HT-29 (cell line): ENCODE results near the gene MECP2. TPM values are rescaled to one million over a fixed set of nuclear protein-coding genes. Genes with fewer than 3 reads are reported as not detected.
"Not testable (repeated sequence)": the region's sequence is repeated elsewhere in the genome, so short reads cannot be mapped to it uniquely, and the experiment has no call there.

Source experiments
- DNase-seq: peaks from one replicate; pipeline ENCODE4 v3.0.0-alpha.2; 2015; ENCODE audit warnings: low spot score
- total RNA-seq: library from RNA; depleted of rRNA; stranded (reverse); fragments of >200 nt; shearing (Covaris generic); gene quantifications from 2 replicates; pipeline ENCODE4 v1.2.3, GENCODE V29; 2014

The MECP2 gene
- total RNA-seq, 1 experiment from 2014 or later, result 41.6 TPM

GRCh38 chrX:153993978-153994377 is 103.5 kb downstream of the MECP2 start:
- DNase-seq, result no peak

- no peak for DNase-seq
These were observed 104.4 kb downstream of the MECP2 start for GRCh38 chrX:153993079-153993478.

- DNase-seq, result no peak
These were observed 105.3 kb downstream of the MECP2 start for GRCh38 chrX:153992180-153992579.

DNA sequence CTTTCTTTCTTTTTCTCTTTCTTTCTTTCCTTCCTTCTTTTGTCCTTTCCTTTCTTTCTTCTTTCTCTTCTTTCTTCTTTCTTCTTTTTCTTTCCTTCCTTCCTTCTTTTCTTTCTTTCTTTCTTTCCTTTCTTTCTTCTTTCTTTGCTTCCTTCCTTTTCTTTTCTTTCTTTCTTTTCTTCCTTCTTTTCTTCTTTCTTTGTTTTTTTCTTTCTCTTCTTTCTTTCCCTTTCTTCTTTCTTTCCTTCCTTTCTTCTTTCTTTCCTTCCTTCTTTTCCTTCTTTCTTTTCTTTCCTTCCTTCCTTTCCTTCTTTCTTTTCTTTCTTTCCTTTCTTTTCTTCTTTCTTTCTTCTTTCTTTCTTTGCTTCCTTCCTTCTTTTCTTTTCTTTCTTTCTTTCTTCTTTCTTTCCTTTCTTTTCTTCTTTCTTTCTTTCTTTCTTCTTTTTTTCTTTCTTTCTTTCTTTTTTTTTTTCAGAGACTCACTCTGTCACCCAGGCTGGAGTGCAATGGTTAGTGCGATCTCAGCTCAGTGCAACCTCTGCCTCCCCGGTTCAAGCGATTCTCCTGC is 106.4 kb downstream of the MECP2 start:
- no peak for DNase-seq

DNA sequence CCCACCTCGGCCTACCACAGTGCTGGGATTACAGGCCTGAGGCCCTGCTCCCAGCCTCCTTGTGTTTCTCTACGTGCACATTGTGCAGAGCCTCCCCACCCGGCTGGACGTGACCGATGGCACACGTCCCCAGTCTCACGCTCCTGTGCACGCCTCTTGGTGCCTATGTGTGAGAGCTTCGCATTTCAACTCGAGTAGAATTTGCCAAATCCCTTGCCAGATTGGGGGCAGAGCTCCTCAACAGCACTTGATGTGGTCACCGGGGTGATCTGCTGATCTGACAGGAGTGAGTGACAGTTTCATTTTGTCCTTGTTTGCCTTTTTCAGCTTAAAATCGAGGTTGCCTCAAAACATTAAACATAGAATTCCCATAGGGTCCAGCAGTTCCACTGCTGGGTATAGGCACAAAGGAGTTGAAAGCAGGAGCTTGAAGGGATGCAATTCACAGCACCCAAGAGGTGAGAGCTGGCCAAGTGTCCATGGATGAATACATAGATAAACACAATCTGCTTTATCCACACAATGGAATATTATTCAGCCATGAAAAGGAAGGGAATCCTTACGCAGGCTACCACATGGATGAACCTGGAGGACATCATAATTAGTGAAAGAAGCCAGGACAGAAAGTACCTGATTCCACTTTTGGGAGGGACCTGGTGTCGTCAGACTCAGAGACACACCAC is 107.4 kb downstream of the MECP2 start:
- no peak for DNase-seq

DNA sequence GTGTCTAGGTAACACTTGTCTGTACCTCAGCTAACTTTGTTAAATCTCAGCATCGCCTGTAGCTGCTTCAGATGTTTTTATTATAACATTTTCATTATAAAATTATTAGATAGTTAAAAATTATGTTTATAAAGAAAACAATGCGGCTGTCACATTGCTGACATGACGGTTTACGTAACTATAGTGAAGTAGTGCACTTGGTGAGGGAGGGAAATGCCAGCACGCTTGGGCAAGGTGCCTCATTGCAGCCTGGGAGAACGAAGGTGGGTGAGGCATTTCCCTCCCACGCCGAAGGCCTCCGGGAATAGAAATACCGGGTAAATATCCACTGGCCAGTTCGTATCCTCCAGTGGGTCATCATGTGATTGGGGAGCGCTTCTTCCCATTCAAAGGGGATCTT is 109.0 kb downstream of the MECP2 start:
- DNase-seq, result no peak

GRCh38 chrX:153984351-153985178 is 113.0 kb downstream of the MECP2 start:
- no peak for DNase-seq

DNA sequence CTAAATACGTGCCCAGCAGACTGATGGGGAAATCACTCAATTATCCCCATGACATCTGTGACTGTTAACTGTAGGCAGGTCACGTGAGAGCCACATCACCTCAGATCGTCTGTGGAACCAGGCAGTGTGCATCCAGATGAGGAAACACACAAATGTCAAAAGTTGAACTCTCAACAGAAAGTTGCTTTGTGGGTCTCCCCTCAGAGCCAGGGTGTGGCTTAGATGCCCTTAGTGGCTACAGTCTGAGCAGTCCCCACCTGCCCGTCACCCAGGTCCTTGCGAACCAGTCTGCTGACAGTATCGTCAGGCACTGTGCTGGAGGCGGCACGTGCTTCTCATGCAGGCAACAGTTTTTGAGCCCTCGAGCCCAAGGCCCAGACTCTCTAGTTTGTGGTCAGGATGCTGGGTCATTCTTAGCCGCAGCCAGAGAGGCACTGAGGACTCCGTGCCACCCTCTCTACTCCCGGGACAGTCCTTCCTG is 114.2 kb downstream of the MECP2 start:
- no peak for DNase-seq

DNA sequence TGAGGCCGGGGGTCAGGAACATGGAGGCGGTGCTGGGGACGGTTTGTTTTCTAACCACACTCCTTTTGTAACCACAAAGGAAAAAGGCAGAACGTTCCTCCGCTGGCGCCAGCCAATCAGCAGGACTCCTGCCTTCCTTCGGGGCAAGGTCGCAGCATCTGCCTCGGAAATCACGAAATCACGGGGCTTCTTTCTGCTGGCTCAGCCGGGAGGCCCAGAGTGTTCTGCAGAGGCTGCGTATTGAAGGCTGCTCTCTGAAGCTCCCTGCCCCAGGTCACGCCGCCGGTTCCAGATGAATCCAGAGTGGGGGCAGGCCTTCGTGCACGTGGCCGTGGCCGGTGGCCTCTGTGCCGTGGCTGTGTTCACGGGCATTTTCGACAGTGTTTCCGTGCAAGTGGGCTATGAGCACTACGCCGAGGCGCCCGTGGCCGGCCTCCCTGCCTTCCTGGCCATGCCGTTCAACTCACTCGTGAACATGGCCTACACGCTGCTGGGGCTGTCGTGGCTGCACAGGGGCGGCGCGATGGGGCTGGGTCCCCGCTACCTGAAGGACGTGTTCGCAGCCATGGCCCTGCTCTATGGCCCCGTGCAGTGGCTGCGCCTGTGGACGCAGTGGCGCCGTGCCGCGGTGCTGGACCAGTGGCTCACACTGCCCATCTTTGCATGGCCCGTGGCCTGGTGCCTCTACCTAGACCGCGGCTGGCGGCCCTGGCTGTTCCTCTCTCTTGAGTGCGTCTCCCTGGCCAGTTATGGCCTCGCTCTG is 115.6 kb downstream of the MECP2 start:
- DNase-seq, result no peak

- DNase-seq, result no peak
These were observed 116.3 kb downstream of the MECP2 start for GRCh38 chrX:153981231-153981630.

DNA sequence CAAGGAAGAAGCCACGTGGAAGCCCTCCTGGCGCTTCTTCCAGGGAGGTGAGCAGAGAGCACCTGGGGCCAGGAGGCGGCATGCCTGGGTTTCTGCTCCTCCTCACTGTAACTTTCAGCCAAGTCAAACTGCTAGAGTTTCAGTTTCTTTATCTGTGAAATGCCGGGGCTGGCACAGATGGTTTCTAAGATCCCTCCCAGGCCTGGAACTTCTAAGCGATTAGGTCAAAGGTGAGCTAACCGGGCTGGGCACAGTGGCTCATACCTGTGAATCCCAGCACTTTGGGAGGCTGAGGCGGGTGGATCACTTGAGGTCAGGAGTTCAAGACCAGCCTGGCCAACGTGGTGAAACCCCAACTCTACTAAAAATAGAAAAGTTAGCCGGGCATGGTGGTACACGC is 117.1 kb downstream of the MECP2 start:
- not testable (repeated sequence) for DNase-seq

DNA sequence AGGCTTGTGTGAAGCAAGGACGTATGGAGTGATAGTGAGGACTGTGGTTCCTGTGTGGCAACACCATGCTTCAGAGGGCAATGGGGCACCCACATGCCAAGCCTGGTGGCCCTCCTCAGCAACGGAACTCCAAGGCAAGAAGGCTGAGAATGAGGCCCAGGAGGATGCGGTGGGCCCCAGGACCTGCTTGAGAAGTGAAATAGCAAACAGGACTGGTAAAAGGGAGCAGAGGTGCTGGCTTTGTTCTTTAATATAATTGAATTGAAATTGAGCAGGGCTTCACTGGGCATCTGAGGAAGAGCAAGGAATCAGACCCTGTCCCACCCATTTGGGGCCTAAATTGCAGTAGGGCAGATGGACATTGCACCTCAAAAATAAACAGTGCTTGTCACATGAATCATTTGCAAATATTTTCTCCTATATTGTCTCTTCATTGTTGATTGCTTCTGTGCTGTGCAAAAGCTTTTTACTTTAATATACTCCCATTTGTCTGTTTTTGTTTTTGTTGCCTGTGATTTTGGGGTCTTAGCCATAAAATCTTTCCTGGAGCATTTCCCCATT is 122.7 kb downstream of the MECP2 start:
- DNase-seq, result no peak

DNA sequence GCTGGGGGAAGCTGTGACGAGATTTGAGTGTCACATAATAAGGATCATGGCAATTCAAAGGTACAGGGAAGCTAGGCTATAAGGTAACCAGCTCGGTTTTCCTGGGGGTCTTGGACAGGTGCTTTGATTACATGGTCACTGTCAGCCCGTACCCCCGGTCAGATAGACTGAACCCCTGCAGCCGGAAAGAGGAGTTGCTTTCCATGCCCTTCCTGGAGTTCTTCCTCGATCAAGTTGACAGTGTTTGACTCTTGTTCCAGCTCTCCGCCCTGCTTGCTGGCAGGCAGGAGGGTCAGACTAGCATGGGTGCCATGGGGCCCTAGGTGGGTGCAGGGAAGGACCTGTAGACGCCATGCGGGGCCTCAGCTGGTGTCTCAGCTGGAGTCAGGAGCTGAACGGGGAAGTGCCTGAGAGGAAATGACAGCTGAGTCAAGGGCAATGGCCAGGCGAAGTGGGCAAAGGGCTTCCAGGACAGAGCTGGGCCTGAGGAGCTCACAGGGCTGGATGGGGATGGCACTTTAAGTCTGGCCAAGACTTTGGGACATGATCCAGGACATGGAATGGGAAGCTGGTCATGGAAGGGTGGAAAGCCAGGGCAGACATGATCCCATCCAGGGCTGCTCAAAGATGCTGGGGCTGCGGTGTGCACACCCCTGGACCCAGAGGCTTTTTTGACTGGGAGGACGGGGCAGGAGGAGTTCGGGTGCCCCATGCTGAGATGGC is 123.4 kb downstream of the MECP2 start:
- DNase-seq, result peak; percentile 21

DNA sequence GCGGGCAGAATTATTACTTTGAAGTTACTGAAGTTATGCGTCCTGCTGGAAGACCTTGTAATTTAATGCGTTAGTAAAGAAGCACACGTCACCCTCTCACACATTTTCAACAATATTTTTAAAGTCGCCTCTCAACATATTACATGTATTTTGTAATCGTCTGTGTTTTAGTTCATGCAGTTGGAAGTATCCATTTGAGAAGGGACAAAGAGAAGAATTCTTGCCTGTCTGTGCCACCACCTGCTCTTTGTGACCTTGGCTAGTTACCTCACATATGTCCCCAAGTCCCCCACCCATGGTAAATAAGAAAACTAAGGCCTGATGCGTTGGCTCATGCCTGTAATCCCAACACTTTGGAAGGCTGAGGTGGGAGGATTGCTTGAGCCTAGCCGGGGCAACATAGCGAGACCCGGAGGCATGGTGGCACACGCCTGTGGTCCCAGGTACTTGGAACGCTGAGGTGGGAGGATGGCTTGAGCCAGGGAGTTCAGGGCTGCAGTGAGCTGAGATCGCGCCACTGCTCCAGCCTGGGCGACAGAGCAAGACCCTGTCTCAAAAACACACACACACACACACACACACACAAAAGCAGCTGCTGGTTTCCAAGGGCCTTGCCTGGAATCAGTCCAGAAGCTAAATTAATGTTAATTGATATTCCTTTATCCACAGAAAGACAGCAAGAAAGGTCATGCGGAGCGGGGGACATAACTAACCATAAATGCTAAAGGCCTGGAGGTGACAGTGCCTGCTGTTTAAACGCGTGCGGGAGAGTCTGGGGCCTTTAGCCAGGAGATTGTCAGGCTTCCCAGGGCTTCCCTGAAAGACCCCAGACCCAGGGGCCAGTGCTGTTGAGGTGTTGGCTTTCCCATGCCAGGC is 124.2 kb downstream of the MECP2 start:
- DNase-seq, result no peak

GRCh38 chrX:153972368-153973126 is 125.0 kb downstream of the MECP2 start, which contains the start of gene TMEM187:
TMEM187 (plus strand) TSS chrX:153972754; CDS start chrX:153982063, 9,309 bp downstream.
- peak; percentile 97 for DNase-seq
